SK-N-SH treated with all-trans-retinoic acid at 6 μM for 48 hours (cell line): ENCODE results near the gene SLC44A5.

Source experiments
- ESRRG ChIP-seq: fragments of 250-450 bp; sonication (Bioruptor Pico); IDR thresholded peaks from 2 replicates; pipeline ENCODE4 v1.6.1; 2021; ENCODE audit warnings: mild to moderate bottlenecking
- GLIS3 ChIP-seq: fragments of 250-450 bp; sonication (Bioruptor Pico); IDR thresholded peaks from 2 replicates; pipeline ENCODE4 v1.5.0; 2020; ENCODE audit warnings: mild to moderate bottlenecking, moderate library complexity
- PATZ1 ChIP-seq: fragments of 250-450 bp; sonication (Bioruptor Pico); IDR thresholded peaks from 2 replicates; pipeline ENCODE4 v1.8.0; 2020; ENCODE audit warnings: mild to moderate bottlenecking, moderate library complexity, borderline replicate concordance
- RARB ChIP-seq: fragments of 250-450 bp; sonication (Bioruptor Pico); IDR thresholded peaks from 2 replicates; pipeline ENCODE4 v1.8.0; 2021; ENCODE audit warnings: mild to moderate bottlenecking, moderate library complexity
- TCF4 ChIP-seq: fragments of 250-450 bp; sonication (Bioruptor Pico); IDR thresholded peaks from 2 replicates; pipeline ENCODE4 v1.8.0; 2021; ENCODE audit warnings: mild to moderate bottlenecking, moderate library complexity, borderline replicate concordance
- TOX ChIP-seq: fragments of 250-450 bp; sonication (Bioruptor Pico); IDR thresholded peaks from 2 replicates; pipeline ENCODE4 v1.8.0; 2021; ENCODE audit warnings: mild to moderate bottlenecking, moderate library complexity, borderline replicate concordance
- TSHZ2 ChIP-seq: fragments of 250-450 bp; sonication (Bioruptor Pico); IDR thresholded peaks from 2 replicates; pipeline ENCODE4 v1.5.0; 2020; ENCODE audit warnings: mild to moderate bottlenecking, moderate library complexity
- ZFP3 ChIP-seq: fragments of 250-450 bp; sonication (Bioruptor Pico); IDR thresholded peaks from 2 replicates; pipeline ENCODE4 v1.5.0; 2020; ENCODE audit warnings: mild to moderate bottlenecking, moderate library complexity
- ZFP30 ChIP-seq: fragments of 450-650 bp; formaldehyde crosslinking; IDR thresholded peaks from 2 replicates; pipeline ENCODE4 v1.5.0; 2022; ENCODE audit warnings: mild to moderate bottlenecking, moderate library complexity
- ZNF565 ChIP-seq: fragments of 450-650 bp; formaldehyde crosslinking; conservative IDR thresholded peaks from 2 replicates; pipeline ENCODE4 v1.5.0; 2020; ENCODE audit warnings: low read depth, mild to moderate bottlenecking, moderate library complexity

GRCh38 chr1:75583282-75583681, 27.6 kb downstream of the SLC44A5 start:
- no peak for TF ChIP-seq ZNF565
- TF ChIP-seq PATZ1 (CRISPR knock-in tag): no peak
- no peak for TF ChIP-seq TSHZ2
- TF ChIP-seq TOX (CRISPR knock-in tag): no peak
- TF ChIP-seq ESRRG (CRISPR knock-in tag): no peak
- no peak for TF ChIP-seq RARB (CRISPR knock-in tag)
- no peak for TF ChIP-seq ZFP3
- TF ChIP-seq ZFP30 (CRISPR knock-in tag): no peak
- no peak for TF ChIP-seq GLIS3 (CRISPR knock-in tag)
- no peak for TF ChIP-seq TCF4 (CRISPR knock-in tag)
